Measurements from ENCODE around the gene CASP4.

DNA sequence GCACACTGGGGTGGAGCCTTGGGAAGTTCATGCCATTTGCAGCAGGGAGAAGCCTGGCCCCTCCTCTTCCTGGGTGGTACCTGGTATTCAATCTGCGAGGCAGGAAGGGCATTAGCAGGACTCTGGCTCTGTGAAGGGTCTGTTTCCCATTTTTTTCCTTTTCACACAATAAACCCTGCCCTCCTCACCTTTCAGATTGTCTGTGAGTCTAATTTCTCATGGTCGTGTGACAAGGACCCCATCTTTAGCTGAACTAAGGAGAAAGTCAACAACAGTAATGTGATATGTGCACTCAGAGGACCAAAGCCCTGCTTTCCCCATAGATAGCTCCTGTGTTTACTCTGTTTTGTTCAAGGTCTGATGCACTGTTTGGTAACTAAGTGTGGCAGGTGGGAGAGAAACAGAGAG, 26.6 kb upstream of the CASP4 start:
- TF ChIP-seq CTCF (IDR thresholded peaks at IDR 0.05) (no peak), EP300 (IDR thresholded peaks at IDR 0.05) (no peak), POLR2A (IDR thresholded peaks at IDR 0.05) (no peak)
